Kidney (tissue), 22 donors: ENCODE data around the gene CD248. TPM values are rescaled to one million over a fixed set of nuclear protein-coding genes. Genes with fewer than 3 reads are reported as not detected.

ENCODE experiments used
- DNase-seq, 5 donors: peaks; one replicate each; pipeline ENCODE4 v3.0.0-alpha.2; 2013 to 2020
- FAIRE-seq: peaks from 2 replicates; lab custom pipeline; 2012; peaks lifted over from hg19 to GRCh38; lab: Jason Lieb, UNC
- H3K27ac ChIP-seq, 2 donors: one replicate each; pipeline ENCODE4 v1.7.0; 2013; ENCODE audit warnings: low read depth in 2 of 2, low read length in 2 of 2, inconsistent platforms in 1 of 2
- H3K27me3 ChIP-seq: one replicate; pipeline ENCODE4 v1.7.1; 2013; ENCODE audit warnings: low read length, inconsistent platforms; ENCODE audit not compliant: control insufficient read depth, insufficient read depth
- H3K36me3 ChIP-seq, 3 donors: one replicate each; pipeline versions ENCODE4 v1.7.0 to v1.7.1; 2013; ENCODE audit warnings: low read length in 3 of 3, control low read depth in 1 of 3, inconsistent platforms in 1 of 3; ENCODE audit not compliant: insufficient read depth in 3 of 3, control insufficient read depth in 2 of 3
- H3K4me1 ChIP-seq, 3 donors: one replicate each; pipeline versions ENCODE4 v1.7.0 to v1.7.1; 2013; ENCODE audit warnings: low read length in 3 of 3, inconsistent platforms in 1 of 3, low read depth in 1 of 3; ENCODE audit not compliant: control insufficient read depth in 2 of 3, insufficient read depth in 2 of 3
- H3K4me3 ChIP-seq, 3 donors: one replicate each; pipeline versions ENCODE4 v1.7.0 to v1.8.1; 2013; ENCODE audit warnings: low read length in 3 of 3, control low read depth in 1 of 3, inconsistent platforms in 1 of 3
- H3K9ac ChIP-seq, 3 donors: one replicate each; pipeline versions ENCODE4 v1.7.0 to v1.7.1; 2013; ENCODE audit warnings: low read length in 3 of 3, control low read depth in 1 of 3, inconsistent platforms in 1 of 3
- H3K9me3 ChIP-seq, 3 donors: one replicate each; pipeline versions ENCODE4 v1.7.0 to v1.7.1; 2013; ENCODE audit warnings: low read length in 3 of 3, control low read depth in 1 of 3, inconsistent platforms in 1 of 3; ENCODE audit not compliant: control insufficient read depth in 2 of 3, insufficient read depth in 1 of 3
- intact Hi-C: fragments of 100-400 bp; cut with DNase I; formaldehyde crosslinking; loops from one replicate; pipeline ENCODE4 v1.11.1; 2022
- long read RNA-seq, 10 donors: library from polyadenylated mRNA in 1 of 10; unstranded in 1 of 10; transcript quantifications; one replicate each; pipeline ENCODE4 v2.0.0 and lab custom pipeline, GENCODE V29; 2021 to 2026
- polyA plus RNA-seq: library from polyadenylated mRNA; stranded (reverse); fragments of 350-450 nt; fragmentation: Illumina TruSeq; extraction: RNeasy Lipid Tissue Mini Kit (QIAGEN cat#74804); gene quantifications from one replicate; pipeline ENCODE4 v1.2.3, GENCODE V29; 2014; ENCODE audit warnings: low read depth, low replicate concordance; ENCODE audit not compliant: insufficient read depth
- total RNA-seq: library from RNA; stranded (reverse); fragmentation: NEBNext Ultra II Directional; extraction: Animal tissue kit (Norgen Biotek cat#: 25700); gene quantifications from one replicate; pipeline ENCODE4 v1.2.1, GENCODE V29; 2021
- TF ChIP-seq, protein P1 (sequence below): IDR thresholded peaks from 3 replicates; pipeline ENCODE4 v1.5.1; 2012; ENCODE audit warnings: mild to moderate bottlenecking, moderate library complexity, borderline replicate concordance; ENCODE audit not compliant: insufficient read depth; ENCODE audit errors: extremely low read depth
- donor health status: control.
- donor health status: control.
- donor health status: control.
- donor health status: control.
- donor health status: control.
- donor health status: DM: yes; HTN: yes; CAD: no.
- donor health status: Normal renal cell carcinoma (clear cell type).

The CD248 gene, protein sequence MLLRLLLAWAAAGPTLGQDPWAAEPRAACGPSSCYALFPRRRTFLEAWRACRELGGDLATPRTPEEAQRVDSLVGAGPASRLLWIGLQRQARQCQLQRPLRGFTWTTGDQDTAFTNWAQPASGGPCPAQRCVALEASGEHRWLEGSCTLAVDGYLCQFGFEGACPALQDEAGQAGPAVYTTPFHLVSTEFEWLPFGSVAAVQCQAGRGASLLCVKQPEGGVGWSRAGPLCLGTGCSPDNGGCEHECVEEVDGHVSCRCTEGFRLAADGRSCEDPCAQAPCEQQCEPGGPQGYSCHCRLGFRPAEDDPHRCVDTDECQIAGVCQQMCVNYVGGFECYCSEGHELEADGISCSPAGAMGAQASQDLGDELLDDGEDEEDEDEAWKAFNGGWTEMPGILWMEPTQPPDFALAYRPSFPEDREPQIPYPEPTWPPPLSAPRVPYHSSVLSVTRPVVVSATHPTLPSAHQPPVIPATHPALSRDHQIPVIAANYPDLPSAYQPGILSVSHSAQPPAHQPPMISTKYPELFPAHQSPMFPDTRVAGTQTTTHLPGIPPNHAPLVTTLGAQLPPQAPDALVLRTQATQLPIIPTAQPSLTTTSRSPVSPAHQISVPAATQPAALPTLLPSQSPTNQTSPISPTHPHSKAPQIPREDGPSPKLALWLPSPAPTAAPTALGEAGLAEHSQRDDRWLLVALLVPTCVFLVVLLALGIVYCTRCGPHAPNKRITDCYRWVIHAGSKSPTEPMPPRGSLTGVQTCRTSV
- total RNA-seq (22.9 TPM), polyA plus RNA-seq (14.8 TPM)
- long read RNA-seq, donor 1, transcript CD248-201 (1 exons, 2,558 nt), result major isoform, 112 of 112 reads
- long read RNA-seq, donor 1, partial matches to known transcripts, result 0 of 112 reads
- long read RNA-seq, donor 1, other reads (novel, unspliced or antisense), result 0 of 112 reads
- long read RNA-seq, donor 2, transcript CD248-201 (1 exons, 2,558 nt), result major isoform, 54 of 54 reads
- long read RNA-seq, donor 2, partial matches to known transcripts, result 0 of 54 reads
- long read RNA-seq, donor 2, other reads (novel, unspliced or antisense), result 0 of 54 reads
- long read RNA-seq, donor 3, transcript CD248-201 (1 exons, 2,558 nt), result major isoform, 44 of 44 reads
- long read RNA-seq, donor 3, partial matches to known transcripts, result 0 of 44 reads
- long read RNA-seq, donor 3, other reads (novel, unspliced or antisense), result 0 of 44 reads
- long read RNA-seq, donor 4, transcript CD248-201 (1 exons, 2,558 nt), result major isoform, 74 of 74 reads
- long read RNA-seq, donor 4, partial matches to known transcripts, result 0 of 74 reads
- long read RNA-seq, donor 4, other reads (novel, unspliced or antisense), result 0 of 74 reads
- long read RNA-seq, donor 5, transcript CD248-201 (1 exons, 2,558 nt), result major isoform, 7 of 7 reads
- long read RNA-seq, donor 5, partial matches to known transcripts, result 0 of 7 reads
- long read RNA-seq, donor 5, other reads (novel, unspliced or antisense), result 0 of 7 reads
- long read RNA-seq, donor 6, transcript CD248-201 (1 exons, 2,558 nt), result major isoform, 70 of 70 reads
- long read RNA-seq, donor 6, partial matches to known transcripts, result 0 of 70 reads
- long read RNA-seq, donor 6, other reads (novel, unspliced or antisense), result 0 of 70 reads
- long read RNA-seq, donor 7, transcript CD248-201 (1 exons, 2,558 nt), result major isoform, 11 of 11 reads
- long read RNA-seq, donor 7, partial matches to known transcripts, result 0 of 11 reads
- long read RNA-seq, donor 7, other reads (novel, unspliced or antisense), result 0 of 11 reads
- long read RNA-seq, donor 8, transcript CD248-201 (1 exons, 2,558 nt), result major isoform, 119 of 119 reads
- long read RNA-seq, donor 8, partial matches to known transcripts, result 0 of 119 reads
- long read RNA-seq, donor 8, other reads (novel, unspliced or antisense), result 0 of 119 reads
- long read RNA-seq, donor 9, transcript CD248-201 (1 exons, 2,558 nt), result major isoform, 58 of 58 reads
- long read RNA-seq, donor 9, partial matches to known transcripts, result 0 of 58 reads
- long read RNA-seq, donor 9, other reads (novel, unspliced or antisense), result 0 of 58 reads
- long read RNA-seq, donor 10, transcript CD248-201 (1 exons, 2,558 nt), result major isoform, 83 of 83 reads
- long read RNA-seq, donor 10, partial matches to known transcripts, result 0 of 83 reads
- long read RNA-seq, donor 10, other reads (novel, unspliced or antisense), result 0 of 83 reads

DNA sequence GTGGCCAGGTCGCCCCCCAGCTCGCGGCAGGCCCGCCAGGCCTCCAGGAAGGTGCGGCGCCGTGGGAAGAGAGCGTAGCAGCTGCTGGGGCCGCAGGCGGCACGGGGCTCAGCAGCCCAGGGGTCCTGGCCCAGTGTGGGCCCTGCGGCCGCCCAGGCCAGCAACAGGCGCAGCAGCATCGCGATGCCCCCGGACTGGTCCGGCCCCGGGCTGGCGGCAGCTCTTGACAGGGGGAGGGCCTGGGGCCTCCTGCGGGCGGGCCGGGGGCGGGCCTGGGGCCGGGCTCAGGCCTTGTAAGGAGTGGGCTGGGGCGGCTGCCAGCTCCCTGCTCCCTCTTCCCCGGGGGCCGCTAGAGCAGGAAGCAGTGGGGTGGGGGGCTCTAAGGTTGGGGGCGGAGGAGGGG lies at the start of gene CD248:
Gene CD248, minus strand, starts transcription at position 196 of the 403 bp plus-strand sequence. Its CDS starts 17 bp downstream, at position 179.
- intact Hi-C loops, result no loop called here
- Histone ChIP-seq H3K4me3 (peak within 1 kb of the TSS; percentile 41 to 68 (median 53)), H3K4me1 (peaks cover 0 to 16% (median 3%) of the 10 kb centered on the region in 3 donors), H3K36me3 (no peaks in the 10 kb centered on the region), H3K27ac (peak within 1 kb of the TSS; percentile 71 to 81), H3K27me3 (no peaks in the 10 kb centered on the region), H3K9ac (peak within 1 kb of the TSS in 2 of 3 donors; percentile 34 to 45), H3K9me3 (no peaks in the 10 kb centered on the region)
- FAIRE-seq (no peak), DNase-seq (peak; percentile 77 to 95 (median 86))
- TF ChIP-seq, protein P1, sequence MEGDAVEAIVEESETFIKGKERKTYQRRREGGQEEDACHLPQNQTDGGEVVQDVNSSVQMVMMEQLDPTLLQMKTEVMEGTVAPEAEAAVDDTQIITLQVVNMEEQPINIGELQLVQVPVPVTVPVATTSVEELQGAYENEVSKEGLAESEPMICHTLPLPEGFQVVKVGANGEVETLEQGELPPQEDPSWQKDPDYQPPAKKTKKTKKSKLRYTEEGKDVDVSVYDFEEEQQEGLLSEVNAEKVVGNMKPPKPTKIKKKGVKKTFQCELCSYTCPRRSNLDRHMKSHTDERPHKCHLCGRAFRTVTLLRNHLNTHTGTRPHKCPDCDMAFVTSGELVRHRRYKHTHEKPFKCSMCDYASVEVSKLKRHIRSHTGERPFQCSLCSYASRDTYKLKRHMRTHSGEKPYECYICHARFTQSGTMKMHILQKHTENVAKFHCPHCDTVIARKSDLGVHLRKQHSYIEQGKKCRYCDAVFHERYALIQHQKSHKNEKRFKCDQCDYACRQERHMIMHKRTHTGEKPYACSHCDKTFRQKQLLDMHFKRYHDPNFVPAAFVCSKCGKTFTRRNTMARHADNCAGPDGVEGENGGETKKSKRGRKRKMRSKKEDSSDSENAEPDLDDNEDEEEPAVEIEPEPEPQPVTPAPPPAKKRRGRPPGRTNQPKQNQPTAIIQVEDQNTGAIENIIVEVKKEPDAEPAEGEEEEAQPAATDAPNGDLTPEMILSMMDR, result no peak

DNA sequence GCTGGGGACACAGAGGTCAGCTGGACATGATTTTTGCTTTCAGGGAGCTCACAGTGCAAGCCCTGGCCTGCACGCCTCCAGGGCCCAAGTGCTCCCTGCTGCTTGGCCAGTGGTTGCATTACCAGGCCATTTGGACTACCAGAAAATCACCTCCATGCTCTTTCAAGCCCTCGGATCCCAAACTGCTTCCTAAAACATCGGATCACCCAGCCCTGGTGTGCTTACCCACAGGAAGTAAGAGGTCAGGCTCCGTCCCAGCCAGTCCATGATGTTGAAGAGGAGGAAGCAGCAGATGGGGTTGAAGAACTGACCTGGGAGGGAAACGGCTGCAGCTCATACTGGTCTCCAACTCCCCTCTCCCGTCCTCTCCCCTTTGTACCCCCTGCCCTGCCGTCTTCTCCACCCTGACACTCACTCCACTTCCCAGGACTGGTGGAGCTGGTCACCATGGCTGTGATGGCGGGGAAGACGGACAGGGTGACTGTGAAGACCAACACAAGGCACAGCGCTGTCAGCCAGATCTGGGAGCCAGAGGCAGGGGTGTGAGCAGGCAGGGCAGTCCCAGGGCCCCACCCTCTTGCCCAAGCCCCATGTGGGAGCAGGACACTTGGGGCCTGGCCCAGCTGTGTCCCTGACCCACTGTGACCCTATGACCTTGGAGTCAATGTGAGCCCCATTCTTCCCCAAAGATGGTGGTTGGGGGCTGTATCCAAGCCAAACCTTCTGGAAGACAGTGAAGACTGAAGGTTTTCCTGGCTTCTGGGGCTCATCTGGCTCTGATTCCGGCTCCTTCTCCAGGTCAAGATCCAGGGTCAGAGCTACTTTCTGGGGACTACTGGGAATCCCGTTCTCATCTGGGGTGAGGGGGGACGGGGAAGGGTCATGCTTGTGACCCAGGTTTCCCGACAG lies 49.1 kb upstream of the CD248 start:
- DNase-seq, result no peak
- no peak for FAIRE-seq
- no peaks in the 10 kb centered on the region for H3K9me3 ChIP-seq

More for the DNA sequence above, 49.1 kb upstream of the CD248 start:
- Histone ChIP-seq H3K27me3 (no peaks in the 10 kb centered on the region), H3K9ac (no peak overlapping the region), H3K27ac (no peak overlapping the region), H3K36me3 (peaks cover 0 to 4% (median 0%) of the 10 kb centered on the region in 3 donors), H3K4me3 (no peak overlapping the region), H3K4me1 (peaks cover 0 to 6% (median 0%) of the 10 kb centered on the region in 3 donors)
- TF ChIP-seq, protein P1, result no peak
- intact Hi-C loops, result loop anchor here (5.0 kb wide), 1 partner anchor 189 kb away; no protein-coding TSS in a partner anchor
